ENCODE data around the gene CFAP299. TPM values are rescaled to one million over a fixed set of nuclear protein-coding genes. Genes with fewer than 3 reads are reported as not detected.

The CFAP299 gene
- total and polyA plus RNA-seq, 2 of the 8 experiments (the other 6 are each of a cell fraction or from before 2014, with no cell fraction given), result not detected

DNA sequence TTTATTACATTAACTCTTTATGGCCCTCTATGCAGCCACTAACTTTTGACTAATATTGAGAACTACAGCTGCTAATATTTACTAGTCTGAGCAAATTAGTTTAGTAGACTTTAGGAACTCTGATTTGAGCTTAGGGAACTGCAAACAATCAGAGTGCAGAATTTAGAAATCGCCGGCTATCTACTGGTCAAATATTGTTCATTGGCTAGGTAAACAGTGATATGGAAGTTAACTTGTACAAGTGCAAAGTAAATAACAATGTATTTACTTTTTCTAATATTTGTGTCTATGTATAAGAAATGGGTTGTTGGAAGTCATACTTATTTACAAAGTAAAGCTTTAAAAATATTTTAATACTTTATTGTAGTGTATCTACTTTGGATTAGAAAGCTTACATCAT lies 279.6 kb downstream of the CFAP299 start:
- no peaks in the 10 kb centered on the region for H3K23me2 ChIP-seq (ENCODE audit: low read depth, low read length)
- H3K23ac ChIP-seq (ENCODE audit: insufficient read length), result no peak overlapping the region
- H2AK5ac ChIP-seq (ENCODE audit: low read depth, low read length), result no peak overlapping the region
- no peak overlapping the region for H3K56ac ChIP-seq (replicated peaks; ENCODE audit: insufficient read length, low read depth, low read length)
- no peak overlapping the region for H3K18ac ChIP-seq (ENCODE audit: extremely low read depth, low read length)
- H3K79me2 ChIP-seq (ENCODE audit: control insufficient read depth in 1 of 2, insufficient read depth in 2 of 2, low read length in 2 of 2), result no peaks in the 10 kb centered on the region
- no peaks in the 10 kb centered on the region for H3K27me3 ChIP-seq (replicated peaks in 1 of 4; ENCODE audit: control insufficient read depth in 3 of 4, extremely low read depth in 1 of 4, insufficient read depth in 3 of 4, low read length in 3 of 4)
- H2BK12ac ChIP-seq (ENCODE audit: low read depth, low read length), result no peak overlapping the region
- H2AFZ ChIP-seq (ENCODE audit: low read length), result no peak overlapping the region
- no peak overlapping the region for H4K5ac ChIP-seq (ENCODE audit: insufficient read length, low read depth, low read length)
- no peak overlapping the region for H3K4me2 ChIP-seq (ENCODE audit: insufficient read depth in 1 of 2, low read depth in 2 of 2, low read length in 2 of 2)
- H2BK120ac ChIP-seq (replicated peaks; ENCODE audit: low read depth, low read length), result no peak overlapping the region
- DNase-seq (ENCODE audit: low read depth in 1 of 2, low spot score in 2 of 2) (no peak), FAIRE-seq (no peak)
- no peak overlapping the region for H2BK5ac ChIP-seq (ENCODE audit: low read depth, low read length)
- no peak overlapping the region for H3K4ac ChIP-seq (replicated peaks; ENCODE audit: insufficient read length, low read depth, low read length)
- H3K4me3 ChIP-seq (ENCODE audit: extremely low read depth in 1 of 4, insufficient read depth in 2 of 4, low read depth in 3 of 4, low read length in 4 of 4), result no peak overlapping the region
- H3K27ac ChIP-seq (ENCODE audit: low read depth, low read length), result no peak overlapping the region
- H4K20me1 ChIP-seq (replicated peaks in 1 of 2; ENCODE audit: control insufficient read depth in 1 of 2, insufficient read depth in 2 of 2, low read length in 2 of 2), result no peaks in the 10 kb centered on the region
- H3K9me3 ChIP-seq (ENCODE audit: insufficient read depth in 2 of 2, low read depth in 1 of 2, low read length in 1 of 2), result no peaks in the 10 kb centered on the region
- 95% methylated on average over 2 of the region's 2 CpGs; no CpG with 5 or more reads in 1 of the 2 experiments for WGBS, 2 experiments (ENCODE audit: extremely low coverage in 1 of 2, insufficient coverage in 1 of 2, insufficient read length in 1 of 2, insufficient replicate concordance in 2 of 2, low coverage in 1 of 2, low lambda C conversion rate in 2 of 2, missing lambda C conversion rate in 1 of 2)
- H2BK20ac ChIP-seq (ENCODE audit: low read length), result no peak overlapping the region
- no peak overlapping the region for H4K91ac ChIP-seq (replicated peaks; ENCODE audit: insufficient read length, low read length)
- no peaks in the 10 kb centered on the region for H3K36me3 ChIP-seq (ENCODE audit: control insufficient read depth in 2 of 4, insufficient read depth in 4 of 4, low read length in 3 of 4)
- no peak overlapping the region for H4K8ac ChIP-seq (ENCODE audit: extremely low read depth, insufficient read depth, low read length)
- no peak overlapping the region for H3K14ac ChIP-seq (ENCODE audit: insufficient read length)
- no peak overlapping the region for H3K9ac ChIP-seq (replicated peaks in 1 of 4; ENCODE audit: extremely low read depth in 1 of 4, low read depth in 3 of 4, low read length in 3 of 4)
- no peaks in the 10 kb centered on the region for H3K79me1 ChIP-seq (ENCODE audit: low read depth, low read length)
- no peaks in the 10 kb centered on the region for H3K4me1 ChIP-seq (replicated peaks in 1 of 4; ENCODE audit: control insufficient read depth in 3 of 4, insufficient read depth in 4 of 4, low read length in 3 of 4)
- POLR2A ChIA-PET (ENCODE audit: partially characterized antibody), result no interaction called here
- H2BK15ac ChIP-seq (ENCODE audit: low read length), result no peak overlapping the region
- CTCF ChIA-PET (ENCODE audit: partially characterized antibody), result interaction anchor here (0.6 to 1.7 kb wide), 8 partner anchors 13 to 1856 kb away, joined by 3 to 5 read pairs (median 4); no protein-coding TSS in a partner anchor
- TF ChIP-seq POLR2AphosphoS5 (IDR thresholded peaks at IDR 0.05; ENCODE audit: low read depth, low read length), result no peak
- TF ChIP-seq EP300 (IDR thresholded peaks at IDR 0.05; ENCODE audit: borderline replicate concordance in 1 of 2, low read depth in 2 of 2, low read length in 2 of 2), result no peak
- no peak for TF ChIP-seq RNF2 (IDR thresholded peaks at IDR 0.05; ENCODE audit: borderline replicate concordance, low read depth, low read length, missing control alignments, poor library complexity, severe bottlenecking)
- no peak for TF ChIP-seq FOSL1 (IDR thresholded peaks at IDR 0.05; ENCODE audit: insufficient read depth, low read depth, low read length)
- no peak for TF ChIP-seq SIRT6 (IDR thresholded peaks at IDR 0.05; ENCODE audit: low read length)
- TF ChIP-seq SUZ12 (IDR thresholded peaks at IDR 0.05; ENCODE audit: low read length), result no peak
- no peak for TF ChIP-seq BCL11A (IDR thresholded peaks at IDR 0.05; ENCODE audit: low read depth in 2 of 2, low read length in 2 of 2)
- no peak for TF ChIP-seq TEAD4 (IDR thresholded peaks at IDR 0.05; ENCODE audit: low read depth, low read length)
- no peak for TF ChIP-seq USF2 (IDR thresholded peaks at IDR 0.05; ENCODE audit: low read length)
- TF ChIP-seq KDM4A (IDR thresholded peaks at IDR 0.05; ENCODE audit: low read depth, low read length, severe bottlenecking), result no peak
- TF ChIP-seq RBBP5 (IDR thresholded peaks at IDR 0.05; ENCODE audit: borderline replicate concordance, low read depth, low read length), result no peak
- no peak for TF ChIP-seq JUND (IDR thresholded peaks at IDR 0.05; ENCODE audit: low read length)
- TF ChIP-seq ZNF274 (IDR thresholded peaks at IDR 0.05; ENCODE audit: borderline replicate concordance, extremely low read depth, low read length), result no peak
